HEK293 (cell line): ENCODE data around the gene ANAPC16.

ENCODE experiments used
- BCL11A ChIP-seq: fragments of 450-650 bp; formaldehyde crosslinking; IDR thresholded peaks from 2 replicates; pipeline ENCODE4 v1.5.1; 2016; ENCODE audit warnings: low read depth, missing biosample characterization, missing genetic modification characterization
- ELK4 ChIP-seq: IDR thresholded peaks from 2 replicates; pipeline ENCODE4 v1.6.1; 2011; ENCODE audit warnings: mild to moderate bottlenecking, low read depth, low read length, borderline replicate concordance
- HOXA7 ChIP-seq: sonication (generic); formaldehyde crosslinking; IDR thresholded peaks from 2 replicates; pipeline ENCODE4 v1.8.1; 2022; ENCODE audit warnings: missing genetic modification reagents, borderline replicate concordance
- KLF8 ChIP-seq: fragments of 450-650 bp; formaldehyde crosslinking; IDR thresholded peaks from 2 replicates; pipeline ENCODE4 v1.5.1; 2016; ENCODE audit warnings: missing biosample characterization, missing genetic modification characterization
- MEIS1 ChIP-seq: sonication (generic); formaldehyde crosslinking; IDR thresholded peaks from 2 replicates; pipeline ENCODE4 v1.8.1; 2022; ENCODE audit warnings: missing genetic modification reagents, mild to moderate bottlenecking, borderline replicate concordance
- OVOL3 ChIP-seq: fragments of 450-650 bp; formaldehyde crosslinking; IDR thresholded peaks from 2 replicates; pipeline ENCODE4 v1.5.1; 2016; ENCODE audit warnings: missing biosample characterization, missing genetic modification characterization
- ZBTB17 ChIP-seq: fragments of 450-650 bp; formaldehyde crosslinking; IDR thresholded peaks from 2 replicates; pipeline ENCODE4 v1.5.1; 2016; ENCODE audit warnings: missing biosample characterization, missing genetic modification characterization
- ZBTB49 ChIP-seq: fragments of 450-650 bp; formaldehyde crosslinking; IDR thresholded peaks from 2 replicates; pipeline ENCODE4 v1.5.1; 2016; ENCODE audit warnings: missing biosample characterization, missing genetic modification characterization, low read depth
- ZBTB7A ChIP-seq: fragments of 450-650 bp; formaldehyde crosslinking; IDR thresholded peaks from 2 replicates; pipeline ENCODE4 v1.5.1; 2016; ENCODE audit warnings: low read depth, missing biosample characterization, missing genetic modification characterization
- ZFP37 ChIP-seq: fragments of 450-650 bp; formaldehyde crosslinking; IDR thresholded peaks from 2 replicates; pipeline ENCODE4 v1.5.1; 2016; ENCODE audit warnings: missing biosample characterization, missing genetic modification characterization
- ZNF10 ChIP-seq: fragments of 450-650 bp; formaldehyde crosslinking; IDR thresholded peaks from 2 replicates; pipeline ENCODE4 v1.5.1; 2017; ENCODE audit warnings: missing biosample characterization, missing genetic modification characterization
- ZNF211 ChIP-seq: fragments of 450-650 bp; formaldehyde crosslinking; IDR thresholded peaks from 2 replicates; pipeline ENCODE4 v1.5.1; 2016; ENCODE audit warnings: low read depth, missing biosample characterization, missing genetic modification characterization
- ZNF221 ChIP-seq: fragments of 450-650 bp; formaldehyde crosslinking; IDR thresholded peaks from 2 replicates; pipeline ENCODE4 v1.5.1; 2017; ENCODE audit warnings: missing biosample characterization, missing genetic modification characterization, borderline replicate concordance
- ZNF24 ChIP-seq: fragments of 450-650 bp; formaldehyde crosslinking; IDR thresholded peaks from 2 replicates; pipeline ENCODE4 v1.5.1; 2016; ENCODE audit warnings: missing biosample characterization, missing genetic modification characterization
- ZNF311 ChIP-seq: fragments of 450-650 bp; formaldehyde crosslinking; IDR thresholded peaks from 2 replicates; pipeline ENCODE4 v1.5.1; 2017; ENCODE audit warnings: missing biosample characterization, missing genetic modification characterization, borderline replicate concordance
- ZNF324 ChIP-seq: fragments of 450-650 bp; formaldehyde crosslinking; IDR thresholded peaks from 2 replicates; pipeline ENCODE4 v1.5.1; 2016; ENCODE audit warnings: missing biosample characterization, missing genetic modification characterization
- ZNF391 ChIP-seq: fragments of 450-650 bp; formaldehyde crosslinking; IDR thresholded peaks from 2 replicates; pipeline ENCODE4 v1.5.1; 2016; ENCODE audit warnings: low read depth, missing biosample characterization, missing genetic modification characterization, borderline replicate concordance
- ZNF404 ChIP-seq: fragments of 450-650 bp; formaldehyde crosslinking; IDR thresholded peaks from 2 replicates; pipeline ENCODE4 v1.5.1; 2017; ENCODE audit warnings: missing biosample characterization, missing genetic modification characterization
- ZNF423 ChIP-seq: fragments of 450-650 bp; formaldehyde crosslinking; IDR thresholded peaks from 2 replicates; pipeline ENCODE4 v1.5.1; 2016; ENCODE audit warnings: missing biosample characterization, missing genetic modification characterization
- ZNF426 ChIP-seq: fragments of 450-650 bp; formaldehyde crosslinking; IDR thresholded peaks from 2 replicates; pipeline ENCODE4 v1.5.1; 2017; ENCODE audit warnings: missing biosample characterization, missing genetic modification characterization, mild to moderate bottlenecking, inconsistent platforms, moderate library complexity
- ZNF501 ChIP-seq: fragments of 450-650 bp; formaldehyde crosslinking; IDR thresholded peaks from 2 replicates; pipeline ENCODE4 v1.5.1; 2016; ENCODE audit warnings: missing biosample characterization, missing genetic modification characterization
- ZNF521 ChIP-seq: fragments of 450-650 bp; formaldehyde crosslinking; IDR thresholded peaks from 2 replicates; pipeline ENCODE4 v1.5.1; 2017; ENCODE audit warnings: missing biosample characterization, mild to moderate bottlenecking, missing genetic modification characterization
- ZNF530 ChIP-seq: fragments of 450-650 bp; formaldehyde crosslinking; IDR thresholded peaks from 2 replicates; pipeline ENCODE4 v1.5.1; 2016; ENCODE audit warnings: low read depth, missing biosample characterization, missing genetic modification characterization
- ZNF555 ChIP-seq: fragments of 450-650 bp; formaldehyde crosslinking; conservative IDR thresholded peaks from 2 replicates; pipeline ENCODE4 v1.5.1; 2017; ENCODE audit warnings: missing biosample characterization, mild to moderate bottlenecking, missing genetic modification characterization, inconsistent platforms
- ZNF560 ChIP-seq: fragments of 450-650 bp; formaldehyde crosslinking; IDR thresholded peaks from 2 replicates; pipeline ENCODE4 v1.5.1; 2017; ENCODE audit warnings: missing biosample characterization, missing genetic modification characterization, borderline replicate concordance
- ZNF571 ChIP-seq: fragments of 450-650 bp; formaldehyde crosslinking; IDR thresholded peaks from 2 replicates; pipeline ENCODE4 v1.5.0; 2017; ENCODE audit warnings: missing biosample characterization, missing genetic modification characterization
- ZNF623 ChIP-seq: fragments of 450-650 bp; formaldehyde crosslinking; IDR thresholded peaks from 2 replicates; pipeline ENCODE4 v1.5.1; 2016; ENCODE audit warnings: missing biosample characterization, missing genetic modification characterization
- ZNF664 ChIP-seq: fragments of 450-650 bp; formaldehyde crosslinking; IDR thresholded peaks from 2 replicates; pipeline ENCODE4 v1.5.1; 2016; ENCODE audit warnings: missing biosample characterization, missing genetic modification characterization
- ZNF777 ChIP-seq: fragments of 450-650 bp; formaldehyde crosslinking; IDR thresholded peaks from 2 replicates; pipeline ENCODE4 v1.5.1; 2017; ENCODE audit warnings: missing biosample characterization, missing genetic modification characterization, borderline replicate concordance
- ZNF791 ChIP-seq: fragments of 450-650 bp; formaldehyde crosslinking; IDR thresholded peaks from 2 replicates; pipeline ENCODE4 v1.5.1; 2016; ENCODE audit warnings: missing biosample characterization, missing genetic modification characterization
- TF ChIP-seq, protein P1 (sequence below): fragments of 450-650 bp; formaldehyde crosslinking; IDR thresholded peaks from 2 replicates; pipeline ENCODE4 v1.5.1; 2016; ENCODE audit warnings: missing biosample characterization, missing genetic modification characterization, borderline replicate concordance
- TF ChIP-seq, protein P2 (sequence below): fragments of 450-650 bp; formaldehyde crosslinking; IDR thresholded peaks from 2 replicates; pipeline ENCODE4 v1.5.1; 2016; ENCODE audit warnings: missing biosample characterization, missing genetic modification characterization, low read depth

ANAPC16 gene

GRCh38 chr10:72215611-72216549, at the start of gene ANAPC16, which contains the start of gene ASCC1 (continued):
- TF ChIP-seq, protein P1, sequence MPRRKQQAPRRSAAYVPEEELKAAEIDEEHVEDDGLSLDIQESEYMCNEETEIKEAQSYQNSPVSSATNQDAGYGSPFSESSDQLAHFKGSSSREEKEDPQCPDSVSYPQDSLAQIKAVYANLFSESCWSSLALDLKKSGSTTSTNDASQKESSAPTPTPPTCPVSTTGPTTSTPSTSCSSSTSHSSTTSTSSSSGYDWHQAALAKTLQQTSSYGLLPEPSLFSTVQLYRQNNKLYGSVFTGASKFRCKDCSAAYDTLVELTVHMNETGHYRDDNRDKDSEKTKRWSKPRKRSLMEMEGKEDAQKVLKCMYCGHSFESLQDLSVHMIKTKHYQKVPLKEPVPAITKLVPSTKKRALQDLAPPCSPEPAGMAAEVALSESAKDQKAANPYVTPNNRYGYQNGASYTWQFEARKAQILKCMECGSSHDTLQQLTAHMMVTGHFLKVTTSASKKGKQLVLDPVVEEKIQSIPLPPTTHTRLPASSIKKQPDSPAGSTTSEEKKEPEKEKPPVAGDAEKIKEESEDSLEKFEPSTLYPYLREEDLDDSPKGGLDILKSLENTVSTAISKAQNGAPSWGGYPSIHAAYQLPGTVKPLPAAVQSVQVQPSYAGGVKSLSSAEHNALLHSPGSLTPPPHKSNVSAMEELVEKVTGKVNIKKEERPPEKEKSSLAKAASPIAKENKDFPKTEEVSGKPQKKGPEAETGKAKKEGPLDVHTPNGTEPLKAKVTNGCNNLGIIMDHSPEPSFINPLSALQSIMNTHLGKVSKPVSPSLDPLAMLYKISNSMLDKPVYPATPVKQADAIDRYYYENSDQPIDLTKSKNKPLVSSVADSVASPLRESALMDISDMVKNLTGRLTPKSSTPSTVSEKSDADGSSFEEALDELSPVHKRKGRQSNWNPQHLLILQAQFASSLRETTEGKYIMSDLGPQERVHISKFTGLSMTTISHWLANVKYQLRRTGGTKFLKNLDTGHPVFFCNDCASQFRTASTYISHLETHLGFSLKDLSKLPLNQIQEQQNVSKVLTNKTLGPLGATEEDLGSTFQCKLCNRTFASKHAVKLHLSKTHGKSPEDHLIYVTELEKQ, result no peak
- TF ChIP-seq ZNF10 (tag by site-specific recombination) (no peak), ZNF426 (tag by site-specific recombination) (no peak), HOXA7 (CRISPR knock-in tag) (no peak), ZNF521 (tag by site-specific recombination) (no peak), ZBTB17 (peak; percentile 74), ELK4 (no peak), ZBTB7A (tag by site-specific recombination) (0 out of 2 replicates have a peak, but pooled peaks have one; percentile 41), ZNF311 (no peak), ZNF777 (tag by site-specific recombination) (peak; percentile 90; the same call in 1 of the 2 replicates), KLF8 (tag by site-specific recombination) (peak; percentile 96), ZNF555 (no peak), ZNF501 (tag by site-specific recombination) (peak; percentile 99), ZNF324 (tag by site-specific recombination) (peak; percentile 66; the same call in 1 of the 2 replicates), ZNF211 (tag by site-specific recombination) (no peak), ZNF571 (no peak), OVOL3 (tag by site-specific recombination) (0 out of 2 replicates have a peak, but pooled peaks have one; percentile 6), ZNF560 (tag by site-specific recombination) (no peak), ZNF391 (tag by site-specific recombination) (peak; percentile 85; the same call in 1 of the 2 replicates), BCL11A (tag by site-specific recombination) (no peak), ZNF404 (tag by site-specific recombination) (no peak), ZNF423 (tag by site-specific recombination) (no peak), ZNF791 (tag by site-specific recombination) (no peak), ZBTB49 (no peak), ZNF530 (tag by site-specific recombination) (no peak), ZNF24 (tag by site-specific recombination) (peak; percentile 74; the same call in 1 of the 2 replicates), ZNF664 (no peak), ZFP37 (tag by site-specific recombination) (peak; percentile 94), ZNF221 (no peak), MEIS1 (no peak), ZNF623 (tag by site-specific recombination) (no peak)
- TF ChIP-seq, protein P2, sequence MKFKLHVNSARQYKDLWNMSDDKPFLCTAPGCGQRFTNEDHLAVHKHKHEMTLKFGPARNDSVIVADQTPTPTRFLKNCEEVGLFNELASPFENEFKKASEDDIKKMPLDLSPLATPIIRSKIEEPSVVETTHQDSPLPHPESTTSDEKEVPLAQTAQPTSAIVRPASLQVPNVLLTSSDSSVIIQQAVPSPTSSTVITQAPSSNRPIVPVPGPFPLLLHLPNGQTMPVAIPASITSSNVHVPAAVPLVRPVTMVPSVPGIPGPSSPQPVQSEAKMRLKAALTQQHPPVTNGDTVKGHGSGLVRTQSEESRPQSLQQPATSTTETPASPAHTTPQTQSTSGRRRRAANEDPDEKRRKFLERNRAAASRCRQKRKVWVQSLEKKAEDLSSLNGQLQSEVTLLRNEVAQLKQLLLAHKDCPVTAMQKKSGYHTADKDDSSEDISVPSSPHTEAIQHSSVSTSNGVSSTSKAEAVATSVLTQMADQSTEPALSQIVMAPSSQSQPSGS, result no peak; the same call in none of the 2 replicates
